ENCODE results near the gene NEU3.

The NEU3 gene

GRCh38 chr11:75059299-75059698 is 70.6 kb downstream of the NEU3 start:
- no peak for DNase-seq (ENCODE audit: low read depth, low spot score)

GRCh38 chr11:75063741-75064314 is 75.1 kb downstream of the NEU3 start:
- DNase-seq (ENCODE audit: low read depth, low spot score) = no peak

DNA sequence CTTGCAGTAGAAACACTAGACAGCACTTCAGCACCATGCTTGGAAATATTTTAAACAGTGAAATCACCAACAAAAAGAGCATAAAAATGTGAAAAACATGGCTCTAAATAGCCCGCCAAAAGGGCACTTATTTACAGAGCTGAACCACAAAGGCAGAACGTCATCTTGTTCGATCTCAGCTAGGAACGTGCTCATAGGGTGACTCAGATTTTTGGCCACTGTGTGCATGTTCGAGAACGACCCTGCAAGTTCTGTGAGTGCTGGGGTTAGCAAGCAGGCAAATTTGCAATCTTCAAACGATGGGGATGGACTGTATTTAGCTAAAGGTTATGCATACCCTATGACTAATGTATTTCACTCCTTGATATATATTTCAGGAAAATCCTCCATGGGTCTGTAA is 77.3 kb downstream of the NEU3 start:
- DNase-seq (ENCODE audit: low read depth, low spot score) = no peak
